GM21717 (cell line): Measurements from ENCODE around the gene CCND3.

Experiments used
- ATAC-seq: cut with Tn5 transposase; IDR thresholded peaks from one replicate; pipeline ENCODE4 v1.9.1; 2021; ENCODE audit warnings: mild to moderate bottlenecking, moderate library complexity; ENCODE audit not compliant: unreplicated experiment

CCND3 gene

DNA sequence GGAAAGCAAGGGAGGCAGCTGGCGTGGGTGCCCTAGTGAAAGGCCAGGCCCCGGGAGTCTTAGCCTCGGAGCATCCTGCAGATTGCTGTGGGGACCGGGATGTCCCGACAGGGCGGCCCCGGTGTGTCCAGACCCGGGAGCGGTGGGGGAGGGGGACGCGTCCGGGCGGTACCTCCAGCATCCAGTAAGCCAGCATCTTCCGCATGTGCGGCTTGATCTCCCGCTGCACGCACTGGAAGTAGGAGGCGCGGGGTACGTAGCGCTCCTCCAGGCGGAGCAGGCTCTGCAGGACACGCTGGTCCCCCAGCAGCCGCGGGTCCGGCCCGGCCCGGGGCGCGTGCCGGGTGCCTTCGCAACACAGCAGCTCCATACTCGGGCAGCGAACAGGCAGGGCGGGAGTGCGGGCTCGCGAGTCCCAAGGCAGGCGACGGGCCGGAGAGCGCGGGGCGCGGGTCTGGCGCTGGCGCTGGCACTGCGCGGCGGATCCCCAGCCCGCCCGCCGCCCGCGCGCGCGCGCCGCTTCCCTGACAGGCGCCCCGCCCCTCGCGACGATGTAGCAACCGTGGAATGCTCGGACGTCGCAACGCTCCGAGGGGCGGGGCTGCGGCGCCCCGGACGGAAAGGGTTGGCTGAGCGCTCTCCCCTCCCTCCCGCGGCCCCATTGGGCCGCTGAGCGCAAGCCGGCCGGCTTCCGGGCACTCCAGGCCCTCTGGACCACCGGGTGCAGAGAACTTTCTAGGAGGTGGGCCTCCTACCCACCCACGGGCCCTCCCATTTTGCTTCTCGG, at the start of gene CCND3:
TSS of gene CCND3 (minus strand) at position 529 of the 787 bp plus-strand sequence. CDS start at position 370, 159 bp downstream.
- ATAC-seq, result peak; percentile 76

DNA sequence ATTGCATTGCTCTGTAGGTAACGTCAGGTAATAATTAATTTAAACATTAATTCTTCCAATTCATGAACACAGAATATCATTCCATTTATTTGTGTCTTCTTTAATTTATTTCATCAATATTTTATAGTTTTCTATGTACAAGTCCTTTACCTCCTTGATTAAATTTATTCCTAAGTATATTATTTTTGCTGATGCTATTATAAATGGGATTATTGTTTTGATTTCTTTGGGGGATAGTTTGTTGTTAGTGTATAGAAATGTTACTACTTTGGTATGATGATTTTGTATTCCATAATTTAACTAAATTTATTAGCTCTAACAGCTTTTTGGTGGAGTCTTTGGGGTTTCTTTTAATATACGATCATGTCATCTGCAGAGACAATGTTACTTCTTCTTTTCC, 44.7 kb upstream of the CCND3 start:
- ATAC-seq, result no peak

DNA sequence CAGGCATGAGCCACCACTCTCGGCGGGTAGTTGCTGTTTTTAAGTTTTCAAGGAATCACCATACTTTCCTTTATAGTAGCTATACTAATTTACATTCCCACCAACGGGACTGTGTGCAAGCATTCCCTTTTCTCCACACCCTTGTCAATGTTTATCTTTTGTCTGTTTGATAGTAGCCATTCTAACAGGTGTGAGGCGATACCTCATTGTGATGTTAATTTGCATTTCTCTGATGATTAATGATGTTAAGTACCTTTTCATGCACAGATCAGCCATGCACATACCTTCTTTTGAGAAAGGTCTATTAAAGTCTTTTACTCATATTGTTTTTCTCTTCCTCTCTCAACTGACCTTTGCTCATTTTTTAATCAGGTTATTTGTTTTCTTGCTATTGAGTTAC, 43.0 kb upstream of the CCND3 start:
- ATAC-seq, result no peak

DNA sequence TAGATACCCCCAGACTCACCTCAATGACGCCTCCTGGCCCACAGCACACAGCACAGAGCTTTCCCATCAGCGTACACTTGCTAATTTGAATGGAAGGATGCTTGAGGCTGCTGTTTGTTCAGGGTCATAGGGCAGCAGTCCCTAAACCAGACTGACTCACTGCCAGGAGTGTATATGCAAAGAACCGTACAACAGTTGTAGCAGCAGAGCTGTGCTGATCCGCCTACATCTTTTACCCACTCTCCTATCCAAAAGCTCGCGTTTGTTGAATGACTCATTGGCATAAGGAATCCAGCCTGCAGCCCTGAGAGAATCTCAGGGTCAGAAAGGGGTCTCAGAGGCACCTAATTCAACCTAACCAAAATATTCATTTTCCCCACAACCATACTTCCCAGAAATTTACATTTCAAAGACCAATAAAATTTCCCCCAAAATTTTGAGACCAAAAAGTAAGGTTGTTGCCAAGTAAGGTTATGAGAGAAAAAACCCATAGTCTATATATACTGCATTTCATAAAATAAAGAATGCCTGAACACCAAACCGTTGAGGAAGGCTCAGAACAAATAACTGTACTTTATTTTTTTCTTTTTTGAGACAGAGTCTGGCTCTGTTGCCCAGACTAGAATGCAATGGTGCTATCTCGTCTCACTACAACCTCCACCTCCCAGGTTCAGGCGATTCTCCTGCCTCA, 35.3 kb upstream of the CCND3 start:
- ATAC-seq, result no peak

DNA sequence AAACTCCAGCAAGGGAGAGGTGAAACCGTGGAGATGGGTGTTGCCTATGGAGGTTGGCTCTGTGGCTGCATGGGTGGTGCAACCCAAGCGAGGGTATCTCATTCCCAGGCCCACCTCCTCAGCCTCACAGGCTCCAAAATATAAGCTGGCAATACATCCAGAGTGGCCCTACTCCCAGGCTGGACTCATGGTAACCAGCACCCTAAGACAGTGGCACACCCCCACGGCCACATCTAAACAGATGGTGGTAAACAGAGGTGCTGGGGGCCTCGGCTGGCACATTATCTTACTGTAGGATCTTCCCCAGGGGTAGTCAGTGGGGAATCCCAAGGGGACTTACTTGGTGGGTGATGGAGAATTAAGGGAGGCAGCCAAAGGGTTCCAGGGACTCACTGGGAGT, 33.7 kb upstream of the CCND3 start:
- ATAC-seq, result no peak

DNA sequence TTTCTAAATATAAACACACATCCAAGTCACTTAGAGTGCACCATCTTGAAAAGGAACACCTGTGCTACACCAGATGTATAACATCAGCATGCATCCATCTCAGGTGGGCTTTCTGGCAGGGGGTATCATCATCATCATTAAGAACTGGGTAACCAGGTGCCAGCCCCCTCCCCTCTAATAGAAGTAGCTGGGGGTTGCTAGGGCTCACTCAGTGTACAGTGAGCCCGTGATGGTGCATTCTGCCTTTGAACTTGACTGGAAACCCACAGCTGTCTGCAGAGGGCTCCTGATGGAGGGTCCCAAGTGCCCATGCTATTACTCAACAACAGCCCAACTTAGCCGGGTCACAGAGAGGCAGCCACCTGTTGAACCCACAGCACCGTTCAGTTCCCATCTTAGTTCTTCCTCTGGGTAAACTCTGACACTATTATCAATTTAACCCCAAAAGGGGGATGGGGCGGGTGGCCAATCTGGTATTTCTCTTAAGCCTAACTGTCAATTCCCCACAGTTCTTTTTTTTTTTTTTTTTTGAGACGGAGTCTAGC, 32.7 kb upstream of the CCND3 start:
- ATAC-seq, result no peak

DNA sequence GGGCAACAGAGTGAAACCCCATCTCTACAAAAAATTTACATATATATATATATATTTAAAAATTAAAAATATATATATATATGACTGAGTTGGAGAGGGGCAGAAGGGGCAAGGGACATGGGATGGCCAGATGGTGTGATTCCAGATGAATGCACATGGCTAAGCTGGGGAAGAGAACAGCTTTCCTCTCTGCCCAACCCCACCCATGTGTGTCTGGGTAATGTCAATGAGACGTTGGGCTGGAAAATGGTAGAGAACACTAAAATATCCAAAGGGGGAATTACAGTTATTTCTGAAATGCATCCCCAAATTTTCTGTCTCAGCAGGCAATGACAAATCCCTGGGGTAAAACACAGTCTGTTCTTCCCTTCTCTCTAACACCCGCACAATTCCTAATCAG, 31.2 kb upstream of the CCND3 start:
- ATAC-seq, result no peak

DNA sequence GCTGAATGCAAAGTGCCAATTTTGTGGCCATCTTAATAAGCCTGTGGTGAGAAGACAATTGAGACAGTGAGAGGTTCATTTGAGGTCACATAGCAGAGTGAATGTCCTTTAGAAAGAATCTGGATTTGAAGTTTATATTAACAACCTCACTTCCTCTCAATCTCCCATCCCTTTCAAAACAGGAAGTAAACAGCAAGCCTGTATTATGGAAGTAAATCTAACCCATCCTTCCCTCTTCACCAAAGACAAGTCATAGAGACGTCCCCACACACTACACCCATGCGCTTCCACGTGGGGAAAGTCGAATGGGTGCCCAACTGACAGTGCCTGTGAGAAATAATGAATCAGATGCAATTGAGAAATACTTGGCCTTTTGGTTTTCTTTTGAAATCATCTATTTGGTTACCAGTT, 28.8 kb upstream of the CCND3 start:
- ATAC-seq, result no peak

DNA sequence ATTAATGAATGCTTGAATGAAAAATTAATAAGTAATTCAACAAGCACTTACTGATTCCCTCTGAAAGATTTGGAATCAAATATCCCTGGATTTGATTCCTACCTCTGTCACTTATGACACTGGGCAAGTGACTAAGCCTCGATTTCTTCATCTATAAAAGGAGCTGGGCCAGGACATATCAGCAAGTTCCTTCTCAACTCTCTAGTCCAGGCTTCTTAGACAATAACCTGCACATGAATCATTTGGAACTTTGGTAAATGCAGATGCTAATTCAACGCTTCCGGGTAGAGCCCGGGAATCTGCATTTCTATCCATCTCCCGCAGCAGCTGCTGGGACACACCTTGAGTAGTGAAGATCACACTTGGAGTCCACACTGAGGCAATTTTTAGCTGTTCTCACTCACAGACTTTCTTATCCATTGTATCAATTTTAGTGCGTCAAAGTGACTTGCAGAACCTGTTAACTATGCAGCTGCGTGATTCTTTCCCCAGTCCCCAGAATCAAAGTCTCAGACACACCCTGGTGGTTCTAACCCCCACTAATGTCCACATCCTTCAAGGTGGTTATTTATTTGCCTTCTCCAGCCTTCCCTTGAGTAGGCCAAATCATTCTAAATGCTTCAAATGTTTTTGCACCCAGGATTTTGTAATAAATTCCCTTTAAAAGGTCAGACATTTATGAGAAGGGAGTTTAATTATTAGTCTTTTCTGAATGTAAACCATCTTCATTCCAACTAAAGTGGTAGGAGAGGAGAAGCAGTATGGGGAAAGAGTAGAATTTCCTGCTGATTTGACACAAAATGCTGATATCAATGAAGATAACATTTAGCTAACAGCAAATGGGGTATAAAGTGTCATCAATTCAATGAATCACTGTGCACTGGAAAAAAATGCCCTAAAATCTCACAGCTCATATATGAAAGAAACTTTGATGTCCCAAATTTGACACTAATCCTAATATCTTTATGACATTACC, 26.0 kb upstream of the CCND3 start:
- no peak for ATAC-seq

DNA sequence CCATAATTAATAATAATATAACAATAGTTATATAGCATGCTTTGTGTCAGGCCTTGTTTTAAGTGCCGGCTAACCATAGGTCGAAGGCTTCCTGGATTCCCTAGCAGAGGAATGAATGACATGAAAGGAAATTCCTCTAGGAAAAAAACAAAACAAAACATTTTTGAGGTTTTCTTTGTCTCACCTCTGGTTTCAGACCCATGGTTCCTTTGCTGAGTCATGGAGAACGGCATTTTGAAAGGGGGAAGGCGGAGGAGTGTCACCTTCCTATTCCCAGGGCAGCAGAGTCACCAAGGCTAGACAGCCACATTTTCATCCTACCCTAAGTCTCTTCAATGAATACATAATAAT, 25.3 kb upstream of the CCND3 start:
- no peak for ATAC-seq

DNA sequence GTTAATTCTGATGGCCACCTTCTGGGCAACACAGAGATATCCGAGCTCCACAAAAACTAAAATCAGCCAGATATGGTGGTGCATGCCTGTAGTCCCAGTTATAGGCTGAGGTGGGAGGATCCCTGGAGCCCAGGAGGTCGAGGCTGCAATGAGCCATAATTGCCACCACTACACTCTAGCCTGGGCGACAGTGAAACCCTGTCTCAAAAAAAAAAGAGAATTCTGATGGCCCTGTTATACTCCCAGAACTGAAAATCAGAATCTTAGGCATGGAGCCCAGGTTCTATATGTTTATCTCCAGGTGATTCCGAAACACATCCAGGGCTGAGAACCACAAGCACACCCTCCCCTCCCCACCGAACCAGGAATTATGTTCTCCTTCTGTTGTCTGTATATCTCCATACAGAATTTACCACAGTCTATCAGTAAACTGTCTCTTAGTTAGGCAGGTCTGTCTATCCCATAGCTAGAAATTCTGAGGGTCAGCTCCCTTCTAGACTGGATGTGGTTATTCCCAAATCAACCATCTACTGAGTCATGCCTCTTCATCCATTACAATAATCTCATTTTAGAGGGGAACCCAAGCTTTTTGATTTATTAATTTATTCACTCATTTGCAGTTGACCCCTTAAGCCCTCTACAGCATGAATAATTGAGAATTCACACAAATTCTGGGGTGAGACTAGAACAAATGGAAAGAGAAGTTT, 24.8 kb upstream of the CCND3 start:
- ATAC-seq, result no peak

DNA sequence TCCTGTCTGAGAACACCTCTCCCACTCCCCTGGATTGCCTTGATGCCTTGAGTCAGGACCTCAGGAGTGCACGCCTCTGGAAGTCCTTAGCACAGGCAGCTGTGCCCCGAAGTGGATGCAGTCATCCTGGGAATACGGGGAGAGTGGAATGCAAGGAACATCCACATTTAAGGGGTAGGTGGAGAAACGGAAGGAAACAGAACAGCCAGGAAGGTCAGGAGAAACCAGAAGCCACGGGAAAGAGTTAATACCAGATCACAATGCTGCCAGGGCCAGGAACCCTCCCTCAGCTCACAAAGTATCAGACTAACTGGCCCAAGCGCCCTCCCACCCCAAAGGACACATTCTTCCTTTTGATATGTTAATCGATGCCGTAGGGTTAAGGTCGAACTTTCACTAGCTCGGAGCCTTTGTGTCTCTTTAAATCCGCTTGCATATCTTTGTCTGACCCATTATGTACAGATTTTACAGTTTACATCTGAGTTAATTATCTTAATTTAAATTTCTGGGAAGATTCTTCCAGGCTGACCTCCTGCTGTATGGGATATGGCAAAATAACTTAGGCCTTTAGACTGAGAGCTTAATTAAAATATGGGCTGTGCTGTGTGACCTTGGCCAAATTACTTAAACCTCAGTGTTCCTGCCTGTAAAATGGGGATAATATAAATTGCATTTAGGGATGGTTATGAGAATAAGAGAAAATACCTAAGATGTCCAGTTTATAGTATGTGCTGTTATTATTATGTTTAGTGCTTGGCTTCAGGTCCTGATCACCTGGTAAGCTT, 24.0 kb upstream of the CCND3 start:
- ATAC-seq, result no peak

DNA sequence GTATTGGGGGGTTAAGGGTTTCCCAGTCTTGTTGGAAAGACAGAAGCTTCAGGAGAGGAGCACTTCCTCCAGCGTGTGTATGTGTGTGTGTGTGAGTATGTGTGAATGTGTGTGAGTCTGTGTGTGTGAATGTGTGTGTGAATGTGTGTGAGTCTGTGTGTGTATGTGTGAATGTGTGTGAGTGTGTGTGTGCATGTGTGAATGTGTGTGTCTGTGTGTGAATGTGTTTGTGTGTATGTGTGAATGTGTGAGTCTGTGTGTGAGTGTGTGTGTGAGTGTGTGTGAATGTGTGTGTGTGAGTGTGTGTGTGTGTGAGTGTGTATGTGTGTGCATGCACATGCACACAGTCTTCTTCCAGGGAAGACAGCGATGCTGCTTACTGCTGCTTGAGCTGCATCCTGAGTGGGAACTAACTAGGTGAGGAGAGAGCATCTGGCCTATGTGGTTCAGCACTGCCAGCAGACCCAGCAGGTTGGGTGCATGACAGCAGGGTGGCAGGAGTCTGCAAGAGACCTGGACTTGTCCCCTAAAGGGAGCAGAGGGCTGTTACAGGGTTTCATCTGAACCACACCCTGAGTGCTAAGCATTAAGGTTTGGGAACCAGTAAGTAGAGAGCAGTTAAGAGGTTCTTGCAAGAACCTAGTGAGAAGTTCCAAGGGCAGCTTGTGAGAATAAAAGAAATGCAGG, 22.7 kb upstream of the CCND3 start:
- no peak for ATAC-seq

DNA sequence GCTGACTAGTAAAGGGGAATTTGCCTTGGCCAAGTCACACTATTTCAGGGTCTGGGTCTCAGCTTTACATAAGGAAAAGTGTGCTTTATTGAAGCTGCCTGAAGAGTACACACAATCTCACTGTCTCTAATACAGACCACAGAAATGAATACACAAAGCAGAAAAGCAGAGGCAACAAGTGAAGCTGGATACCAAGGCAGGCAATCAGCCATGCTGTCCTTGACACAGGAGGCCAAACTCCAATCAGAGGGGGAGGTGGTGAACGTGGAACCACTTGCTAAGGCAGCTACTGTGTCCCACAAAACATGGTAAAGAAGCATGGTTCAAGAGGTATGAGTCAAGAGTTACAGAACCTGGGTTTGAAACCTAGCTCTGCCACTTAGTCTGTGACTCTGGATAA, 21.8 kb upstream of the CCND3 start:
- ATAC-seq, result no peak

DNA sequence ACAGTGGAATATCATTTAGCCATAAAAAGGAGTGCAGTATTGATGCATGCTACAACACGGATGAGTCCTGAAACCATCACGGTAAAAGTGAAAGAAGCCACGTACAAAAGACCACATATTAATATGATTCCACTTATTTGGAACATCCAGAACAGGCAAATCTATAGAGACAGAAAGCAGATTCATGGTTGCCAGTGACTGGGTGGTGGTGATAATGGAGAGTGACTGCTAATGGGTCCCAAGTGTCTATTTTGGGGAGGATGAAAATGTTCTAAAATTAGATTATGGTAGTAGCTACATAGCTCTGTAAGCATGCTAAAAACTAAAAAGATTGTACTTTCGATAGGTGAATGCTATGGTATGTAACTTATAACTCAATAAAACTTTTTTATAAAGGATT, 18.4 kb upstream of the CCND3 start:
- ATAC-seq, result no peak

DNA sequence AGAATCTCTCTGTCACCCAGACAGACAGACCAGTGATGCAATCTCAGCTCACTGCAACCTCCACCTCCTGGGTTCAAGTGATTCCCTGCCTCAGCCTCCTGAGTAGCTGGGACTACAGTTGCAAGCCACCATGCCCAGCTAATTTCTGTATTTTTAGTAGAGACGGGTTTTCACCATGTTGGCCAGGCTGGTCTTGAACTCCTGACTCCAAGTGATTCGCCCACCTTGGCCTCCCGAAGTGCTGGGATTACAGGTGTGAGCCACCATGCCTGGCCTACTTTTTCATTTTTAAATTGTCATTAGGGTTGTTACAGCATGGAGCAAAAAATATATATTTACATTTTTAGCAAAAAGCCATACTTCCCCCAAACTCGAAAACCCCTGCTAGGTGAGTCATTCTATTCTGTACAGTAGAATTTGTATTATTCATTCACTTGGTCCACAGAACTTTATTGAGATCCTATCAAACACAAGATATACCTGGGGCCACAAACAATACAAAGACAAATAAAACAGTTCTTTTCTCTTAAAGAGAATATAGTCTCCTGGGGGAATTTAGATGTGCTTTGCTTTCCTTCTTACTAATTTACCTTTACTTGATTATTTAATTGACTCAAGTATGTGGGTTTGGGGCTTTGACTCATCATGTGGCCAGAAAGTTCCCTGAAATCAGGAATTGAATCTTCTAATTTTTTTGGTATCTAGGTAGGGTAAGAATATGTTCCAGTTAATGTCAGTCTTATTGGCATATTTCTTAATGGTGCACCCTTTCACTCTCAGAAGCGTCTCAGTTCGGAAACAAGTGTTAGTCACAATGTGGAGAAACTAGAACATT, 16.6 kb upstream of the CCND3 start:
- no peak for ATAC-seq

DNA sequence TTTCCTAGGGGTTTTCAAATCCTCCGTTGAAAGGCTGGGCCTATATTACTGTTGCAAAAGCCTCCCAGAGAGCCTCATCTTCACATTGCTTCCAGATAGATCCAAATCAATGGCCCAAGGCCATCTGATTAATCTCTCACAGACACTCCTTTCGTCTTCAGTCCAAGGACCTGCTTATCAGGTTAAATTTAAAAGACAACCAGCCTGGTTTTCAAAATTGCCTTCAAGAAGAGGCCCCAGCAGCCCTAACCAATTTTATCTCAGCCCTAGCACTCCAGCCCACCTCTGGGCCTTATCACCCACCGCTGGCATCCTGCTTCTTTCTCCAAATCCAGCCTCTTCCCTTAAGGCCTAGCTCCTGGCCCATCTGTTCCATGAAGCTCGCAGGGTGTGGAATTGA, 15.5 kb upstream of the CCND3 start:
- ATAC-seq, result no peak

DNA sequence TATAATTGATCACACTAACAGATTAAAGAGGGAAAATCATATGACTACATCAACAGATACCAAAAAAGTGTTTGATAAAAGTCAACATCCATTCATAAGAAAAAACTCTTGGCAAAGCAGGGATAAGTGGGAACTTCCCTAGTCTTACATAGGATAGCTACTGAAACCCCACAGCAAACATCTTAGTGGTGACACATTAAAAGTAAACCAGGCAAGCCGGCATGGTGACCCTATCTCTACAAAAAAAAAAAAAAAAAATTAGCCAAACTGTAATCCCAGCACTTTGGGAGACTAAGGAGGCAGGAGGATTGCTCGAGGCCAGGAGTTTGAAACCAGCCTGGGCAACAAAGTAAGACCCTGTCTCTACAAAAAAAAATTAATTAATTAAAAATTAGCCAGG, 13.8 kb upstream of the CCND3 start:
- ATAC-seq, result no peak
